ENCODE measurements around the gene ITCH.

The ITCH gene

DNA sequence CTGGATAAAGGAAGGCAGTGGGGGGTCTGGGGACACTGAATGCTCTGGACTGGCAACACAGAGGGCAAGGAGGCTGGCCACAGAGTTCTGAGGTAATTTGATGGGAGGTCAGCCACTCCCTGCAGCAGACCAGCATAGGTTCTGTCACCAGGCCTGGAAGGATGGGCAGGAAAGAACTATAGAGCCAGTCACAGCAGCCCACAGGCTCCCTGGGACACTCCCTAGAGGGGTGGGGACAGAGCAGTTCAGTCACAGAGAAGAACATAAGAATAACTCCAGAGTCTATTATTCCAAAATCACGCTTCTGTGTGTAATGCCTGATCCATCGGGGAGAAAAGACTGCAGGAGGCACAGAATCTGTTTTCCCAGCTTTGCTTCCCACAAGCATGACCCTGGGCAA lies 172.8 kb downstream of the ITCH start:
- no peak for DNase-seq

DNA sequence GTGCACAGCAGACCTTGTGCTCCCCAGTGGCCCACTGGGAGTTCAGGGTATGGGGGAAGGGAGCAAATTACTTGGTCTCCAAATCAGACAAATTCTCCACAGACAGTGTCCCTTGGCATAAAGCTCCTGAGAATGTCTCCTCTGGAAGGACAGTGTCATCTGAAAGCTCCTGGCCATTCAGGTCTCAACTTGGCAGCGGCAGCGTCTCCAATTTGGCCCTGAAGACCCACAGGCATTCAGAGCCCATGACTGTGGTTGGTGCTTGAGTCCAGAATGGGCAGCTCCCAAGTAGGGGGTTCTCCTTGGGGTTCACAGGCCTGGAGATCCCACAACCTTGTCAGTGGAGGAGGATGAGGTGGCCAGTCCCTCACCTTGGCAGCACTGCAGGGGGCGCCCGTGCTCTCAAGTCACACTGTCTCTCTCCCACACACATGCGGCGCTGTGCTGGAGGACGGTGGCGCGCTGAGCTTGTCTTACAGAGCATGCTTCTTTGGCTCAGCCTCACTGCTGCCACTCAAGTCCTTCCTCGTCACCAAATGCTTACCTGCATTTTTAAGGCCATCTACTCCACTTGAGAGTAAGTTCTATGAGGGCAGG lies 173.8 kb downstream of the ITCH start:
- peak; percentile 59 to 68 for DNase-seq

DNA sequence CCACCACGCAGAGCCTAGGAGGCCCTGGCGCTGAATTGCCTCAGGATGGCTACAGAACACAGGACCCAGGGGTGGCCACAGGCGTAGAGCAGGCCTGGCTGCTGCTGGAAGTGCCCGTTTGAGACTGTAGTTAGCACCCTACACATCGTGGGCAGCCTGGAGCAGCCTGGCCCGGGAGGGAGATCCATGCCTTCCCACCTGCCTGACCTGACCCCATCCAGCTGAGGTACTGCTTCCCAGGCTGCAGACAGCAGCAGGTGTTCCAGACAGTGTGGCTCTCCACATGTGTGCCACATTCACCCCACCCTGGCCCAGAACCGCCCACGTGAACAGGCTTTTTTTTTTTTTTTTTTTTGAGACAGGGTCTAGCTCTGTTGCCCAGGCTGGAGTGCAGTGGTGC lies 174.6 kb downstream of the ITCH start:
- no peak for DNase-seq

DNA sequence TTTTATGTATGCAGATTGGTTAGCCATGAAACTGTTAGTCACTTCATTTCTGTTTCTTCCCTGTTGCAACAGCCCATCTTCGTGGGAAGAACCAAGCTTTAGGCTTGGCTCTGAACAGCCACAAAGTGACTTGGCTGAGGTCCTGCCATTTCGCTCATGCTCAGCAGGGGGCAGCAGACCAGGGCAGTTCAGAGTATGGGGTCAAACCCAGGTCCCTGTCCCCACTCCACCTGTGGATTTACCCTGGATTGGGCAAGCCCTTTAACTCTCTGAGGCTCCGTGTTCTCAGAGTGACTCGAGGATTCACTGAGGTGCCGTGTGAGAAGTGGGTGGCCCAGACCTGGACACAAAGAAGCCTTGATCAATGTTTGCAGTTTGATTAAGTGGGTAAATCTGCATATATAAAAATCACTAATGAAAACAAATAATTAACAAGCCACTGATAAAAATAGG lies 175.6 kb downstream of the ITCH start:
- DNase-seq = peak; percentile 66 to 70

- no peak for DNase-seq
These were observed 176.7 kb downstream of the ITCH start for GRCh38 chr20:34539756-34540155.

GRCh38 chr20:34540596-34541263 lies 177.7 kb downstream of the ITCH start:
- DNase-seq = no peak

DNA sequence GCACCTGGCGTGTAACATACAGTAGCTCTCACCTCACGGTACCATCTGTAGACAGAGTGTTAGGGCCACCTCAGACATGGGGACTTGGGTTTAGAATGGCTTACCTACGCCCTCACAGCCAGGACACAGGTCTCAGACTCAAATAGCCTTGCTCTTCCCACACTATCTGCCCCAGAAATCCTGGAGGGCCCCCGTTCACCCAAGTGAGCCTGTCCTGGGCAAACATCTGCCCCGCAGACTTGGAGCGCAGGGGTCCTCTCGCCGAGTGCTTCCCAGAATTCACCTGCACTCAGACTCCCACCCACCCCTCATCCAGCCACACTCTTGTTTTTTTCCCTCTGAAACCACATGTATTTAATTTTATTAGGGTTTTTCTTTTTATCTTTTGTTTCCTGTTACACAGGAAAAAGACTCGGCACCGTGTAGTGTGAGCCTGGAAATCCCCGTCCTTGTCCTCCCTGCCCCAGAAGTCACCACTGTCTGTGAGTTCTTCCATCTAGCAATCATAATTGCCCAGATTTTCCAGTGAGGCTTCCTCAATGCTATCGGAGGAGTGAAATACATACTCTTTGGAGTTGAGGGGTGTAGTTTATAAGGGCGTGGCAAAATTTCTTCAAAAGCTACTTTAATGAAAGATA lies 178.3 kb downstream of the ITCH start:
- peak; percentile 25 to 36 for DNase-seq

DNA sequence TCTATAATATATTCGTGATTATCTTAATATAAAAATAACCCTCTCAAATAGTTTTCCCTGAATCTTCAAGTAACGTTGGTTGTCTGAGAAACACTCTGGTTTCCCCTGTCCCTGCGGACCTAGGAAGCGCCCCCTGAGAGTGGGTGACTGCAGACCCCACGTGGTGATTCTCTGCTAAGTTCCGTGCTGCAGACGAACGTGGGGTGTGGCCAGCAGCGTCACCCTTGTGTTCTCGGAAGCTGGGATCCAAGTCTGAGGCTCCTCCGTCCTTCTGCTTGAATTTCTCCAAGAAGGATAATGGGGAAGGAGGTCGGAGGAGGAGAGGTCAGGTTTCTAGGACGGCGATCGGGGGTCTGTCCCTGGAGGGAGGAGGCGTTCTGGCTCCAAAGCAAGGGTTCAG lies 178.8 kb downstream of the ITCH start:
- DNase-seq = no peak

DNA sequence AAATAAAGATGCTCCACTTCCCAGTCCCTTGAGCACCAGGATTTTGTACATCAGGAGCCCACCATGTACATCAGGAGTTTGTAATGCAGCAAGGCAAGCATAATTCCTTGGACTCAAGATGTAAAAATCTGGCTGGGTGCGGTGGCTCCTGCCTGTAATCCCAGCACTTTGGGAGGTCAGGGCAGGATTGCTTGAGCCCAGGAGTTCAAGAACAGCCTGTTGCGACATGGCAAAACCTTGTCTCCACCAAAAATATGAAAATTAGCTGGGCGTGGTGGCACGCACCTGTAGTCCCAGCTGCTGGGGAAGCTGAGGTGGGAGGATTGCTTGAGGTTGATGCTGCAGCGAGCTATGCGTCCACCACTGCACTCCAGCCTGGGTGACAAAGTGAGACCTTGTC lies 179.4 kb downstream of the ITCH start:
- DNase-seq = no peak

DNA sequence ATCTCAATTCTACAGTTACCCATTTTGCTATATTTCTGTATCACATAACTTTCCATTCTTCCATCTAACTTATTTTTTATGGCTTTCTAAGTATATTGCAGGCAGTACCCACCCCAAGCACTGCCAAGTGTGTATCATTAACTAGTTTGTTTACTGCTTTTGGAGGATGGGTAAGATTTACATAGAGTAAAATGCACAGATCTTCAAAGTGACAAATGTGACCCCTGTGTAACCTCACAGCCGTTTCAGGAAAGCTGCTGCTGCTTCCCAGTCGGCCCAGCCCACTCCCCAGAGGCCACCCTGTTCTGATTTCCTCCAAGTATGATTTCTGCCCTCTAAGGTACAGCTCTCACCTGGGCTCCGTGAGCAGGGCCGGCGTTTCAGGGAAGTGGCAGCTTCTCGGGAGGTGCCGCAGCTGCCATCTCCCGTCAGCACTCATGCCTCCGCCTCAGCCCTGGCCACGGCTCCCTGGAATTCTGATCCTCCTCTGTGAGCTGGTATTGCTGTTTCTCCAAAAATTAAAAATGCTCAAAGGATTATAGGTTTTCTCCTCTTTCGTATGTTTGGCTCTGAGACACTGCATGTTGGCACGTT lies 180.5 kb downstream of the ITCH start:
- DNase-seq = no peak

- peak in 1 of 2 donors; percentile 43 for DNase-seq
These were observed 181.2 kb downstream of the ITCH start for GRCh38 chr20:34544109-34544796.

DNA sequence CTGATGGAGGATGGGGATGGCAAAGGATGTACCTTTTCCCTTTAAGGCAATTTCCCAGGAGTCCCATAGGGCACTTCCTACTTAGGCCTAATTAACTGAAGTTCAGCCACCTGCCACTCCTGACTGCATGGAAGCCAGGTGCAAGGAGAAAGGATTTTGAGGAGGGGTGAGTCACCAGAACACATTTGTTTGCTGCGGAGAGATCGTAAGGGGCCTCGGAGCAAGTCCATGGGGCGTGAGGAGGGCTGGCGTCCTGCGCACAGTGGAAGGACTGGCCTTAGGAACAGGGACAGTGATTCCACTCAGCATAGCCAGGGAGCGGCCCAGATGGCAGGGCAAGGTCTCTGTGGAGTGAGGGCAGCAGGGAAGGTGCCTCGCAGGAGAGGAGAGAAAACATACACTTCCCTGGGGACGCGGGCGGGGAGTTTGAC lies 183.7 kb downstream of the ITCH start:
- DNase-seq = no peak

- no peak for DNase-seq
These were observed 185.0 kb downstream of the ITCH start for GRCh38 chr20:34547844-34548613.

GRCh38 chr20:34549291-34549928 lies 186.3 kb downstream of the ITCH start:
- no peak for DNase-seq

DNA sequence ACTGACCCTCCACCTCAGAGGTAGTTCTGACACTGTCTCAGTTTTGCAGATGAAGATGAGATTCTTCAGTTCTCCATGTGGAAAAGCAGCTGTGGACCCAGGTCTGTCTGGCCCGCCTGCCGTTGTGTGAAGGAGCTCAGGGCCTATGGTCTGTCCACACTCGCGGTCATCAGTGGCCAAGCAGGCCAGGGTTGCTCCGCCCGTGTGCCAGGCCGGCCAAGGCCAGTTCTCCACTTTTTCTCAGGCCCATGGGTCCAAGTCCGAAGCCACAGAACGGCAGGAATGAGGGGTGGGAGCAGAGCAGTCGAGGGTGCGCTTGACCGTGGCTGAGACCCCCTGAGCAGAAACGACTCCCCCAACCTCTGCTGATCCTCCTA lies 186.8 kb downstream of the ITCH start:
- DNase-seq = no peak

- no peak for DNase-seq
These were observed 189.5 kb downstream of the ITCH start for GRCh38 chr20:34552569-34552968.

- DNase-seq = no peak
These were observed 190.3 kb downstream of the ITCH start for GRCh38 chr20:34553366-34553867.

DNA sequence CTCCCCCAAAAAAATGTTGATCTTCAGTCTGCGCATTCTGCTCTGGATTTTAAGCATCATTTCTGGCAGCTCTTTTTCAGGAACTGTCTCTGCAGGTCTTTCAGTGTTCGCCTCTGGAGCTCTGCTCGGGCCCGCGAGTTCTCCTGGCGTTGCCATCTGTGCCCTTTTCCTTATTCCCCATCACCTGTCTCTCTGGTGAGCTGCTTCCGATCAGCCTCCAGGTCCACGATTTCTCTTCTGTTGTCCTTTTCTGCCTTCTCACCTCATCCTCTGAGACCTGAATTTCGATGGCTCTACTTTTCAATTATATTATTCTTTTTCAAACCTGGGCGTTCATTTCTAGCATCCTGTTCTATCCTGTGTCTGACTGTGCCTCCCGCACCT lies 194.9 kb downstream of the ITCH start:
- DNase-seq = no peak

DNA sequence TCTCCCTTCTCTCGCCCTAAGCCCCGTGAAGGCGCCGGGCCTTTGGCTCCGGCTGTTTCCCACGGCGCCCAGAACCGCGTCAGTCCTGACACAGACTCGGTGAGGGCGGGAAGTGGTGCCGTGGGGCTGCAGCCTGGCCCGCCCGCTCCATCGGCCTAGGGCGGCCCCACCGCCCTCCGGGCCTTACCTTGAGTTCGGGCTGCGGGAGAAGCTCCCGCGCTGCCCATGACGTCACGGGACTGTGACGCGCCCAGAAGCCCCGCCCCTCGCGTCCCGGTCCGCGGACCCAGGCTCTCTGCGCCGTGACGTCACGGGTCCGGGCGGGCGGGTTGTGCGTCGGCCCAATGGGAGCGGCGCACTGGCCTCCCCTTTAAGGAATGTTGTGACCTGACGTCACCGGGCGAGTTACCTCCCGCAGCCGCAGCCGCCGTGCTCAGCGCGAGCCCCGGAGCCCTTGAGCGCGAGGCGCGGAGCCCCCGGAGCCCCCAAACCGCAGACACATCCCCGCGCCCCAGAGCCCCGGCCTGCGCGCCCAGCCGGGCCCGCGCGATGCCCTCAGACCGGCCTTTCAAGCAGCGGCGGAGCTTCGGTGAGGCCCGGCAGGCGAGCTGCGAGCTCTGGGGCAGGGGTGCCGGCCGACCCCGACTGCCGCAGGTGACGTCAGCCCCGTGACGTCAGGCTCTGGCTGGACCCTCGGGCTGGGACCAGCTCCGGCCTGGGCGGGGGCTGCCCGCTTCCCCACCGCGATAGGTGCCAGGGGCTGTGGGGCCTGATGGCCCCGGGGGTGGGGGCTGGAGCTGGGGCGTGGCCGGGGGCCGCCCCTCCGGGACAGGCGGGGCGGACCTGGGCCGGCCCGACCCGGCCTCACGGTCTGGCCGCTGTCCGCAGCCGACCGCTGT lies 195.5 kb downstream of the ITCH start, which contains the start of gene MAP1LC3A:
Gene MAP1LC3A (plus strand): TSS at position 399 of the 899 bp plus-strand sequence. CDS start 151 bp downstream, at position 550.
- DNase-seq = peak; percentile 93

DNA sequence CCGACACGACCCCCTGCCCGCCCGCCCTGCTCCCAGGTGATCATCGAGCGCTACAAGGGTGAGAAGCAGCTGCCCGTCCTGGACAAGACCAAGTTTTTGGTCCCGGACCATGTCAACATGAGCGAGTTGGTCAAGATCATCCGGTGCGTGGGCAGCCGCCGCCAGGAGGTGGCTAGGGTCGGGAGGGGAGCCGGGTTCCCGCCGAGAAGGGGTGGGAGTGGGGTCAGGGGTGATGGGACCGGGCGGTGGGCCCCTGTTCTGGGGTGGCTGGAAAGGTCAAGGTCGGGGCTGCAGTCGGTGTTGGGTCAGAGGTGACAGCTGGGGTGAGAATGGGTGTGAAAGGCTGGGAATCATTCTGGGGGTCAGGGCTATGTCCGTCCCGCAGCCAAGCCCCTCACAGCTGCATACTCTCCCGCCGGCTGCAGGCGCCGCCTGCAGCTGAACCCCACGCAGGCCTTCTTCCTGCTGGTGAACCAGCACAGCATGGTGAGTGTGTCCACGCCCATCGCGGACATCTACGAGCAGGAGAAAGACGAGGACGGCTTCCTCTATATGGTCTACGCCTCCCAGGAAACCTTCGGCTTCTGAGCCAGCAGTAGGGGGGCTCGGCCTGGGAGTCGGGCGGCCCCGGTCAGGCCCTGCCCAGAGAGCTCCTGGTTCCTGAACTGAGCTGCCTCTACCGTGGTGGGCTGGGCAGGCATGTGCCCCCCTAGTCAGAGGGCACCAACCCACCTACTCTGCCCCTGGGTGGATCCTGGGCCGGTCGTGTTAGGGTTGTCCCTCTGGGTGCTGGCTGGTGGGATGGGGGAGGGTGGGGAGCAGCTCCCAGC lies 196.5 kb downstream of the ITCH start:
- DNase-seq = no peak
